Duodenal mucosa (tissue), 2 donors: ENCODE measurements around the gene CHD6.

Experiments
- H3K27ac ChIP-seq: one replicate; pipeline ENCODE4 v1.7.0; 2013; ENCODE audit warnings: low read depth, low read length
- H3K27me3 ChIP-seq, 2 donors: one replicate each; pipeline ENCODE4 v1.7.0; 2013; ENCODE audit warnings: low read length in 2 of 2, control low read depth in 1 of 2; ENCODE audit not compliant: insufficient read depth in 2 of 2, control insufficient read depth in 1 of 2
- H3K36me3 ChIP-seq, 2 donors: one replicate each; pipeline ENCODE4 v1.7.0; 2013; ENCODE audit warnings: low read length in 2 of 2, control low read depth in 1 of 2; ENCODE audit not compliant: insufficient read depth in 2 of 2, control insufficient read depth in 1 of 2
- H3K4me1 ChIP-seq, 2 donors: one replicate each; pipeline ENCODE4 v1.7.0; 2013; ENCODE audit warnings: low read length in 2 of 2, control low read depth in 1 of 2; ENCODE audit not compliant: insufficient read depth in 2 of 2, control insufficient read depth in 1 of 2
- H3K4me3 ChIP-seq, 2 donors: one replicate each; pipeline ENCODE4 v1.7.0; 2013; ENCODE audit warnings: low read length in 2 of 2, low read depth in 1 of 2
- H3K9ac ChIP-seq, 2 donors: one replicate each; pipeline ENCODE4 v1.7.0; 2013; ENCODE audit warnings: low read length in 2 of 2, low read depth in 1 of 2
- H3K9me3 ChIP-seq, 2 donors: one replicate each; pipeline ENCODE4 v1.7.0; 2013; ENCODE audit warnings: low read length in 2 of 2, control low read depth in 1 of 2; ENCODE audit not compliant: control insufficient read depth in 1 of 2

CHD6 gene

DNA sequence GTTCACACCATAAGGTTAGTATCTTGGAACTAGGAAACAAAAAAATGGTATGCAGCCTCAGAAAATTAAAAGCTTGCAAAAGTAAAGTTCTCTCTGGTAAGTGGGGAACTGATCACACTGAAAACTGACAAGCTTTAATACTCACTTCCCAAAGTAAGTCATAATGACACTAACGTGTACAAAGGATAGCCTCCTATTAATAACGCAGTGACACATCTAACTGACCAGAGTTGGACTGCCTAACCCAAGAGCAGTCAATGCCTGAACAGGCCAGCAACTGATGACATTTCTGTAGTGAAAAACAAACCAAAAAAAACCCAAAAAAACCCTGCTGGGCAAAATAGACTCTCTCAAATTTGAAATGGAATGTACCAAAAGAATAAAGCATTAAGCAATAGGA lies 30.7 kb downstream of the CHD6 start:
- Histone ChIP-seq H3K27me3 (no peaks in the 10 kb centered on the region), H3K4me1 (no peaks in the 10 kb centered on the region), H3K4me3 (no peak overlapping the region), H3K9me3 (peaks cover 14 to 19% of the 10 kb centered on the region in 2 donors), H3K9ac (no peak overlapping the region), H3K27ac (no peak overlapping the region), H3K36me3 (no peaks in the 10 kb centered on the region)

DNA sequence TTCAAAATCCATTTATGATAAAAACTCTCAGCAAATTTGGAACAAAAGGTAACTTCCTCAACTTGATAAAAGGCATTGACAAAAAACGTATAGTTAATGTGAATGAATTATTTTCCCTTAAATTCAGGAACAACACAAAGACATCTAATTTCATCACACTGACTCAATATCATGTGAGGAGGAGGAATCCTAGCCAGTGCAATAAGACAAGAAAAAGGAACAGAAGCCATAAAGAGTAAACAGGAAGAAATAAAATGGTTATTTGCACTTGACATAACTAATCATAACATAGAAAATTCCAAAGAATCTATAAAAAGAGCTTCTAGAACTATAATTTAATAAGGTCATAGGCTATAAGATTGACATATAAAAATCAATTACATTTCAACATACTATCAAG lies 31.4 kb downstream of the CHD6 start:
- Histone ChIP-seq H3K4me3 (no peak overlapping the region), H3K27me3 (no peaks in the 10 kb centered on the region), H3K9ac (no peak overlapping the region), H3K36me3 (no peaks in the 10 kb centered on the region), H3K27ac (no peak overlapping the region), H3K9me3 (peaks cover 14 to 19% of the 10 kb centered on the region in 2 donors), H3K4me1 (no peaks in the 10 kb centered on the region)

DNA sequence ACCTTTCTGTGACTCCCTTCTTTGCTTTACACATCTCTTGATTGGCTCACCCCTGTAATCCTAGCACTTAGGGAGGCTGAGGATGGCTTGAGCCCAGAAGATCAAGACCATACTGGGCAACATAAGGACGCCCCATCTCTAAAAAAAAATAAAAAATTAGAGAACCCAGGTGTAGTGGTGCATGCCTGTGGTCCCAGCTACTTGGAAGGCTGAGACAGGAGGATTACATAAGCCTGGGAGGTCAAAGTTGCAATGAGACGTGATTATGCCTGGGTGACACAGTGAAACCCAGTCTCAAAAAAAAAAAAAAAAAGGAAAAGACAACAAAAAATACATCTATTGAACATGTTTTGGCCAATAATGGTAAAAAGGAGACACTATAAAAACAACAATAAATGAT lies 37.8 kb downstream of the CHD6 start:
- peaks cover 5 to 32% of the 10 kb centered on the region in 2 donors for H3K4me1 ChIP-seq
- no peak overlapping the region for H3K9ac ChIP-seq

DNA sequence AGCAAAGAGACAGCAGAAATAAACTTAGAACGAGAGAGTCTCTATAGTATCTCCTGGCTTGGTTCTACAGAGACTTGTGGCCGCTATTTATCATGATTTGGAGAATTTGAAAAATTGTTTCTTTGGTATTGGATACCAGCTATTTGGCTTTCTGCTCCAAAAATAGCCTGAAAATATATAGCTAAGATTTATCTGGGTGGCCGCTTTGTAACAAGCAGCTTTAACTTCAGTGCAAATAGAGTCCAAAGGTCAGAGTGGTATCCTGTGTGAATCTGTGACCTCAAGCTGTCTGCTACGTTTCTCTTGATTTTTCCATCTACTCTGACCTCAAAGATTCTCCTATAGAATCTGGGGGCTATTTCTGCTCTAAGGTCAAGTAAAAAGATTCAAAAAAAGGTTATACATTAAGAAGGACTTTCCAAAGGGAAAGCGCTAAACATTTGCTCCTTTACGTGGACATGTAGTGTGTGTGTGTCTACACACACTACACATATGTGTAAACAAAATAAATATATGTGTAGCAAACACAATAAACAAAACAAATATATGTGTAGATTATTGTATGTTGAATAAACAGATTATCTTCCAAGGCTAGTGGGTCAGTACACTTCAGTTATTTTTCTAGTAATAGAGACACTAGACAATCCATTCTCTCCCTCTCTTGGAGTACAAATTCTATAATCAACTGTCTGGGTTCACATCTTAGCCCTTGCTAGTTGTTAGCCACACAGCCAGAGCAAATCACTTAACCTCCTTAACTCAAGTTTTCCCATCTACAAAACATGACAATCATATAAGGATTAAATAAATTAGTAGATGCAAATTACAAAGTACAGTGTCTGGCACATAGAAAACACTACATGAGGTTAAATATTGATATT lies 40.8 kb downstream of the CHD6 start:
- Histone ChIP-seq H3K9me3 (peaks cover 3 to 6% of the 10 kb centered on the region in 2 donors), H3K9ac (no peak overlapping the region), H3K27ac (no peak overlapping the region), H3K27me3 (no peaks in the 10 kb centered on the region), H3K36me3 (no peaks in the 10 kb centered on the region), H3K4me1 (peaks cover 8 to 42% of the 10 kb centered on the region in 2 donors), H3K4me3 (no peak overlapping the region)

More for the DNA sequence above, 37.8 kb downstream of the CHD6 start:
- no peaks in the 10 kb centered on the region for H3K9me3 ChIP-seq
- no peaks in the 10 kb centered on the region for H3K36me3 ChIP-seq
- no peak overlapping the region for H3K4me3 ChIP-seq
- H3K27ac ChIP-seq: no peak overlapping the region
- no peaks in the 10 kb centered on the region for H3K27me3 ChIP-seq

DNA sequence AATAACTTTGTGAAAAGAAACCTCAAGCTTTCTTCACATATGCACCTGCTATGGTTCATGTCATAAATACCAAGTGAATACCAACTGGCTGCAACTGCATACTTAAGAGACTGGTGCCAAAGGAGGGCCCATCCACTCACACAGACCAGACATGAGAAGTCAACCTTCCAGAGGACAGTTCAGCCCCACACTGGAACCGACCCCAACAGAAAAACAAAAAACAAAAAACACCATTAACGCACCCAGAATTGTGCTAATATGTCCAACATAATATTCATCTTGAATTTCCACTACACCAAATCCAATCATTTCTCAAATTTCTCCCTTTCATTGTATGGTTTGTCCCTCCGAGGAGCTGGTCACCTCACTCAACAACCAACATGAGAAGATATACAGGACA lies 42.8 kb downstream of the CHD6 start:
- no peak overlapping the region for H3K27ac ChIP-seq
- H3K9ac ChIP-seq: no peak overlapping the region
- peaks cover 3 to 6% of the 10 kb centered on the region in 2 donors for H3K9me3 ChIP-seq
- H3K4me3 ChIP-seq: no peak overlapping the region
- H3K27me3 ChIP-seq: no peaks in the 10 kb centered on the region
- H3K4me1 ChIP-seq: peaks cover 14 to 48% of the 10 kb centered on the region in 2 donors
- H3K36me3 ChIP-seq: no peaks in the 10 kb centered on the region

DNA sequence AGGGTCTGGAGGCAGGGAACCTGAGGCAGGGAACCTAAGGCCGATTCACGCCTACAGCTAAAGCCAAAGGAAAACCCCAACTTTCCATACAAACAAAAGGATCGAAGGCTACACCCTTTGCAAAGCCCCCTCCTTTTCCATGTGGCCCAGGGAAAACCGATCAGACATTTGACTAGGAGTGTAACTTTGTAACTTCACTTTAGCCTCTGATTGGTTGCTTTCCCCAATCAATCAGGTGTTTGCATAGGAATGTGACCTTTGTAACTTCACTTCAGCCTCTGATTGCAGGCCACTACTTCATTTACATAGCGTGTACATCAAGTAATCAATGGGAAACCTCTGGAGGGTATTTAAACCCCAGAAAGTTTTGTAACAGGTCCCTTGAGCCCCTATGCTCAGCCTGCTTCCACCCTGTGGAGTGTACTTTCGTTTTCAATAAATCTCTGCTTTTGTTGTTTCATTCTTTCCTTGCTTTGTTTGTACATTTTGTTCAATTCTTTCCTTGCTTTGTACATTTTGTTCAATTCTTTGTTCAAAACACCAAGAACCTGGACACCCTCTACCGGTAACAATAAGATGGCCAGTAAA lies 43.3 kb downstream of the CHD6 start:
- Histone ChIP-seq H3K9me3 (peaks cover 3 to 6% of the 10 kb centered on the region in 2 donors), H3K27me3 (no peaks in the 10 kb centered on the region), H3K9ac (no peak overlapping the region), H3K4me1 (peaks cover 14 to 44% of the 10 kb centered on the region in 2 donors), H3K27ac (no peak overlapping the region), H3K36me3 (no peaks in the 10 kb centered on the region), H3K4me3 (no peak overlapping the region)

DNA sequence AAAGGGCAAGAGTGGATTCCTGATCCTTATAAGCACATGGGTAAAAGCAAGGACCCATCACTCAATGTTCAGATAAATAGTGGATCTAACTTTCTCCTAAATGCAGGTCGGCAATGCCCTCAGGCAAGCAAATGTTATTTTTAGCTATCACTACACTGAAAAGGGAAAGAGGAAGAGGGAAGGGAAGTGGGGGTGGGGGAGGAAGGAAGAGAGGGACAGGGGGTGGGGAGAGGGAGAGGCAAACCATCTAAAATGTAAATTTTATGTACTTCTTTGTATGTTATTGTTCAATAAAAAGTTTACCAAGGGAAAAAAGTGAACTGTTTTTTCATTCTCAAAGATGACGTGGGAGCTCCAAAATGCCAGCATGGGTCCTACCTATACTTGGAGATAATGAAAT lies 44.2 kb downstream of the CHD6 start:
- no peaks in the 10 kb centered on the region for H3K27me3 ChIP-seq
- H3K36me3 ChIP-seq: no peaks in the 10 kb centered on the region
- peaks cover 3 to 6% of the 10 kb centered on the region in 2 donors for H3K9me3 ChIP-seq
- H3K4me3 ChIP-seq: no peak overlapping the region
- H3K9ac ChIP-seq: no peak overlapping the region
- peaks cover 14 to 41% of the 10 kb centered on the region in 2 donors for H3K4me1 ChIP-seq
- H3K27ac ChIP-seq: no peak overlapping the region

DNA sequence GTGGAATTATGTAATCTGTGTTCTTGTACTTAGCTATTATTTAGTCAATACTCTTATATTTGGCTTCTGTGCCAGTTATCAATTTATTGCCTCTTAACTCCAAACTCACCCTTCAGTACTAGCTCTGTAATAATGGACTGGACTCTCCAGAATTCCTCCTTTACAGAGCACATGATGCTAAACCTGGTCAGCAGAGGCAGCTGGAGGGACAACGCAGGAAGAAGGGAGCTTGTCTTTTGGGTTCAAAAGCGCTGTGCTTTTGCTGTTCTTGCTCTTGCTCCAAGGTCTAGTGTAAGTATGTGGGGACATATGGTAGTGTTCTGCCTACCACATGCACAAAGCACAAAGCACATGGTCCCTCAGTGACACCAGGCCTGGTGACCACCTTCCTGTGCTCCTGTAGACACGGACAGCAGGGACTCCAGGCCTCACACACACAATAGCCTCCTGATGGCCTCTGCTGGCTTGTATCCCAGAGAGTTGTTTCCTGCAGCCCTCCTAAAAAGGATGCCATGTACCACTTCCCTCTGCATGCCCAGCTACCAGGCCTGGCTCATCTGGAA lies 46.1 kb downstream of the CHD6 start:
- Histone ChIP-seq H3K4me3 (no peak overlapping the region), H3K4me1 (peaks cover 15 to 42% of the 10 kb centered on the region in 2 donors), H3K27me3 (no peaks in the 10 kb centered on the region), H3K9ac (no peak overlapping the region), H3K9me3 (peaks cover 3 to 6% of the 10 kb centered on the region in 2 donors), H3K27ac (no peak overlapping the region), H3K36me3 (no peaks in the 10 kb centered on the region)

DNA sequence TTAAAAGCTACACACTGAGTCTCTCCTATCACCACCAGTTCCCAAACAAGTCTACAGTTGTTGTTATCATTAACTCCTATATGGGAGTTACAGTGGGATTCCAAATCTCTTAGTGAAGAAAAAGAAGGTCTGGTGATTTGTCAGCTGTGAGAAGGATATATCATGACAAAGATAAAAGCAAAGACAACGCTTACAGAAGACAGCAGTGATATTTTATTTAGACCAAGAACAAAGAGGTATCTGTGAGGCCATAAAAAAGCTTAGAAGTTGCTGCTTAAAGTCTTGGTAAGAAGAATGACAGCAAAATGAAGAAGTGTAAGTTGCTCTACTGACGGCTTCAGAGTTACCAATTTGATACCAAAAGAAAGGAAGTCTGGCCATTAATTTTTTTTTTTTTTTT lies 47.2 kb downstream of the CHD6 start:
- no peak overlapping the region for H3K27ac ChIP-seq
- H3K27me3 ChIP-seq: no peaks in the 10 kb centered on the region
- no peaks in the 10 kb centered on the region for H3K36me3 ChIP-seq
- peaks cover 3 to 6% of the 10 kb centered on the region in 2 donors for H3K9me3 ChIP-seq
- peaks cover 13 to 36% of the 10 kb centered on the region in 2 donors for H3K4me1 ChIP-seq
- H3K4me3 ChIP-seq: no peak overlapping the region
- H3K9ac ChIP-seq: no peak overlapping the region

DNA sequence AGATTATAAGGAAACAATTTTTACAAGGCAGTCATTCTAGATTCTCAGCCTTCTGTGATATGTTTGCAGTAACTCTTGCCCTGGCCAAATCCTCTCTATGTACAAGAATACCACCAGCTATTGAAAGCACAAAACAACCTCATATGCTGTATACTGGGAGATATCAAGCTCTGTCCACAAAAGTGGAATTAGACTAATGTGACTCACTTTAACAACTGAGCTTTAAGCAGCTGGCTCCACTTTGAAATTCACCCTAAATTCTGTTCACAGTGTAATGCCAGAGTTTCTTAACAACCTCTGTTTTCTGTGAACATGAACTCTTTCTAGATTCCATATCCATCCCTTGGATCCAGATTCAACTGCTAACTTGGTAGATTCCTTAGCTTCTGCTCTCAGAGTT lies 47.6 kb downstream of the CHD6 start:
- Histone ChIP-seq H3K4me1 (peaks cover 13 to 36% of the 10 kb centered on the region in 2 donors), H3K9ac (no peak overlapping the region), H3K27me3 (no peaks in the 10 kb centered on the region), H3K36me3 (no peaks in the 10 kb centered on the region), H3K4me3 (no peak overlapping the region), H3K27ac (no peak overlapping the region), H3K9me3 (peaks cover 3 to 6% of the 10 kb centered on the region in 2 donors)
